Loucy (cell line): Measurements from ENCODE around the gene TEX54.

Source experiments
- H2AFZ ChIP-seq: fragments of 200-600 bp; sonication (generic); 2 replicates; pipeline ENCODE4 v1.6.0; 2016; ENCODE audit warnings: antibody characterized with exemption, mild to moderate bottlenecking, low read length, moderate library complexity
- H3F3A ChIP-seq: fragments of 200-600 bp; 2 replicates; pipeline ENCODE4 v1.6.0; 2016; ENCODE audit warnings: antibody characterized with exemption, low read depth, mild to moderate bottlenecking
- H3K27me3 ChIP-seq: fragments of 200-600 bp; sonication (generic); 2 replicates; pipeline ENCODE4 v1.6.1; 2014; ENCODE audit warnings: low read length, mild to moderate bottlenecking; ENCODE audit not compliant: insufficient read depth, poor library complexity, severe bottlenecking
- H3K36me3 ChIP-seq: fragments of 200-600 bp; sonication (generic); 2 replicates; pipeline ENCODE4 v1.6.1; 2016; ENCODE audit warnings: low read length; ENCODE audit not compliant: insufficient read depth
- H3K4me1 ChIP-seq: fragments of 200-600 bp; sonication (generic); 2 replicates; pipeline ENCODE4 v1.5.1; 2014; ENCODE audit warnings: low read length, mild to moderate bottlenecking; ENCODE audit not compliant: insufficient read depth, poor library complexity, severe bottlenecking
- H3K4me2 ChIP-seq: fragments of 200-600 bp; sonication (generic); 2 replicates; pipeline ENCODE4 v1.6.0; 2014; ENCODE audit warnings: antibody characterized with exemption, low read length, low read depth, mild to moderate bottlenecking; ENCODE audit not compliant: poor library complexity, severe bottlenecking
- H3K4me3 ChIP-seq: fragments of 200-600 bp; sonication (generic); 2 replicates; pipeline ENCODE4 v1.5.1; 2014; ENCODE audit warnings: low read length, mild to moderate bottlenecking, mixed read lengths; ENCODE audit not compliant: poor library complexity, severe bottlenecking
- H3K79me2 ChIP-seq: fragments of 200-600 bp; sonication (generic); 2 replicates; pipeline ENCODE4 v1.6.1; 2014; ENCODE audit warnings: low read length; ENCODE audit not compliant: insufficient read depth
- H3K9ac ChIP-seq: fragments of 200-600 bp; sonication (generic); 2 replicates; pipeline ENCODE4 v1.6.0; 2014; ENCODE audit warnings: mild to moderate bottlenecking, low read depth, low read length, moderate library complexity; ENCODE audit not compliant: poor library complexity, severe bottlenecking
- H3K9me2 ChIP-seq: fragments of 200-600 bp; sonication (generic); replicated peaks from 2 replicates; pipeline ENCODE4 v1.6.1; 2016; ENCODE audit warnings: low read depth, low read length, mixed read lengths
- H3K9me3 ChIP-seq: fragments of 200-600 bp; sonication (generic); 2 replicates; pipeline ENCODE4 v1.6.1; 2014; ENCODE audit warnings: mild to moderate bottlenecking, antibody characterized with exemption, low read length, low read depth; ENCODE audit not compliant: insufficient read depth
- H4K20me1 ChIP-seq: fragments of 200-600 bp; sonication (generic); 2 replicates; pipeline ENCODE4 v1.6.0; 2014; ENCODE audit warnings: antibody characterized with exemption, low read length, mild to moderate bottlenecking; ENCODE audit not compliant: insufficient read depth, poor library complexity, severe bottlenecking
- EZH2phosphoT487 ChIP-seq: fragments of 200-600 bp; IDR thresholded peaks from 2 replicates; pipeline ENCODE4 v1.6.1; 2018; ENCODE audit warnings: antibody characterized with exemption, mild to moderate bottlenecking, moderate library complexity, borderline replicate concordance
- TF ChIP-seq, protein P1 (sequence below): fragments of 200-600 bp; sonication (generic); conservative IDR thresholded peaks from 2 replicates; pipeline ENCODE4 v1.5.1; 2014; ENCODE audit warnings: mild to moderate bottlenecking, antibody characterized with exemption, low read length

Gene TEX54

DNA sequence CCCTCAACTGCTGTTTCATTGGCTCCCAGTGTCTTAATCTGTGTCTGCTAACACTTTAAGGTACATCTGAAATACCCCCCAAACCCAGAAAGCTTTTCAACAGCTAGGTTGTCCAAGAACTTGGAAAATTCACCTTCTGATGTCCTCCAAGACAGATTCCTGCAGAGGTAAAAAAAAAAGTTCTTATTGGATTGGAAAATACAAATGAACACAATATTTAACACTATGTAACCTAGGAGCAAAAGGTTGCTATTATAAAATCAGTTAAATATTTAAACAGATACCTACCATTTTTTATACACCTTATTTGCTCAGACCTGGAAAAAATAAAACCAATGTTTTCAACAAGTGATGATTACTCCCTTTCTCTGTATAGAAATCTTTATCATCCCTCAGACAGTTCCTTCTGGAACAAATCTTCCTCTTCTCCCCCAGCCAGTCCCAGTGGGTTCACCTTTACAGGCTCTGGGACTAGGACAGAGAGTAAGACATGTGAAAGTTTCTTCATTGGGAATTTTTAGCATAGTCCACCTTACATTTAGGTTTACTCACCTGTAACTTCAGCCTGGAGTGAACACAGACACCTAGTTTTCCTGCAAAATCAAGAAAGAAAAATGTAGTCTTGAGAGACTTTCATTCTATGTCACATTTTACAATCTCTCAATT, 20.0 kb upstream of the TEX54 start:
- peaks cover 35% of the 10 kb centered on the region for H3K4me1 ChIP-seq
- no peaks in the 10 kb centered on the region for H3K9me3 ChIP-seq
- H2AFZ ChIP-seq, result no peak overlapping the region
- TF ChIP-seq EZH2phosphoT487, result no peak
- TF ChIP-seq, protein P1, sequence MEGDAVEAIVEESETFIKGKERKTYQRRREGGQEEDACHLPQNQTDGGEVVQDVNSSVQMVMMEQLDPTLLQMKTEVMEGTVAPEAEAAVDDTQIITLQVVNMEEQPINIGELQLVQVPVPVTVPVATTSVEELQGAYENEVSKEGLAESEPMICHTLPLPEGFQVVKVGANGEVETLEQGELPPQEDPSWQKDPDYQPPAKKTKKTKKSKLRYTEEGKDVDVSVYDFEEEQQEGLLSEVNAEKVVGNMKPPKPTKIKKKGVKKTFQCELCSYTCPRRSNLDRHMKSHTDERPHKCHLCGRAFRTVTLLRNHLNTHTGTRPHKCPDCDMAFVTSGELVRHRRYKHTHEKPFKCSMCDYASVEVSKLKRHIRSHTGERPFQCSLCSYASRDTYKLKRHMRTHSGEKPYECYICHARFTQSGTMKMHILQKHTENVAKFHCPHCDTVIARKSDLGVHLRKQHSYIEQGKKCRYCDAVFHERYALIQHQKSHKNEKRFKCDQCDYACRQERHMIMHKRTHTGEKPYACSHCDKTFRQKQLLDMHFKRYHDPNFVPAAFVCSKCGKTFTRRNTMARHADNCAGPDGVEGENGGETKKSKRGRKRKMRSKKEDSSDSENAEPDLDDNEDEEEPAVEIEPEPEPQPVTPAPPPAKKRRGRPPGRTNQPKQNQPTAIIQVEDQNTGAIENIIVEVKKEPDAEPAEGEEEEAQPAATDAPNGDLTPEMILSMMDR, result no peak
- peak overlapping the region; percentile 98 for H3K4me2 ChIP-seq
- peaks cover 11% of the 10 kb centered on the region for H3K27me3 ChIP-seq
- peak overlapping the region; percentile 90 for H3K4me3 ChIP-seq
- H3K36me3 ChIP-seq, result peaks cover 40% of the 10 kb centered on the region
- peak overlapping the region; percentile 99 for H3K9ac ChIP-seq
- peaks cover 26% of the 10 kb centered on the region; the same call in 1 of the 2 replicates for H3F3A ChIP-seq
- H3K79me2 ChIP-seq, result peaks cover 62% of the 10 kb centered on the region
- peaks cover 43% of the 10 kb centered on the region for H4K20me1 ChIP-seq
- no peaks in the 10 kb centered on the region for H3K9me2 ChIP-seq

DNA sequence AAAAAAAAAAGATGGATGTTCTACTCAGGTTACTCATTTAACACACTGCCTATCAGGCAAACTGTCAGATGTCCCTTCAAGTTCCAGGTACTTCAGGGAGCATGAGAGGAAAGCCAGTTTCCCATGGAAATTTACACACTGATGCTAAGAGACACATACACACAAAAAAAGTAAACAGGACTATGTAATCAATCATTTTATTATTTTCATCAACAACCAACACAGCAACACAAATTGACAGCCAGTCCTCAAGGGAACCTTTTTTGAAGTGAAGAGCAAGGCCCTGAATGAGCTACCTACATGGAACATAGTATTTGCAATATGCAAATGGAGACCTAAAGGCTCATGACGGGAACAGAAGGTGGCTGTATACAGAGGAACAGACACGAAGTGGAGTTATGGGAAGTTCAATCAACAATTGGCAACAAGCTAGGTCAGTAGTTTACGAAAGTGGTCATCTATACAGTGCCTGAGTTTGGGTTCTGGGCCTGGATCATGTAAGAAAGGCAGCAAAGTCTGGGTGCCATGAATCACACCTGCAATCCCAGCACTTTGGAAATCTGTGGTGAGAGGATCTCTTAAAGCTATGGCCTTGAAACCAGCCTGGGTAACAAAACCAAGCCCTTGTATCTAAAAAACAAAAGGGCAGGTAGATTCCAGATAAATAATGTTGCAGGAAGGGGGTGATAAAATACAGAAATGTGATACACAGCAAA, 19.3 kb upstream of the TEX54 start:
- Histone ChIP-seq H3K4me3 (peak overlapping the region; percentile 90), H3F3A (peaks cover 26% of the 10 kb centered on the region; the same call in 1 of the 2 replicates), H4K20me1 (peaks cover 43% of the 10 kb centered on the region), H3K9me3 (no peaks in the 10 kb centered on the region), H3K27me3 (peaks cover 11% of the 10 kb centered on the region), H3K4me2 (peak overlapping the region; percentile 98), H3K36me3 (peaks cover 40% of the 10 kb centered on the region), H3K9me2 (no peaks in the 10 kb centered on the region), H2AFZ (no peak overlapping the region), H3K9ac (peak overlapping the region; percentile 99), H3K4me1 (peaks cover 29% of the 10 kb centered on the region), H3K79me2 (peaks cover 55% of the 10 kb centered on the region)
- TF ChIP-seq, protein P1, result no peak
- no peak for TF ChIP-seq EZH2phosphoT487

DNA sequence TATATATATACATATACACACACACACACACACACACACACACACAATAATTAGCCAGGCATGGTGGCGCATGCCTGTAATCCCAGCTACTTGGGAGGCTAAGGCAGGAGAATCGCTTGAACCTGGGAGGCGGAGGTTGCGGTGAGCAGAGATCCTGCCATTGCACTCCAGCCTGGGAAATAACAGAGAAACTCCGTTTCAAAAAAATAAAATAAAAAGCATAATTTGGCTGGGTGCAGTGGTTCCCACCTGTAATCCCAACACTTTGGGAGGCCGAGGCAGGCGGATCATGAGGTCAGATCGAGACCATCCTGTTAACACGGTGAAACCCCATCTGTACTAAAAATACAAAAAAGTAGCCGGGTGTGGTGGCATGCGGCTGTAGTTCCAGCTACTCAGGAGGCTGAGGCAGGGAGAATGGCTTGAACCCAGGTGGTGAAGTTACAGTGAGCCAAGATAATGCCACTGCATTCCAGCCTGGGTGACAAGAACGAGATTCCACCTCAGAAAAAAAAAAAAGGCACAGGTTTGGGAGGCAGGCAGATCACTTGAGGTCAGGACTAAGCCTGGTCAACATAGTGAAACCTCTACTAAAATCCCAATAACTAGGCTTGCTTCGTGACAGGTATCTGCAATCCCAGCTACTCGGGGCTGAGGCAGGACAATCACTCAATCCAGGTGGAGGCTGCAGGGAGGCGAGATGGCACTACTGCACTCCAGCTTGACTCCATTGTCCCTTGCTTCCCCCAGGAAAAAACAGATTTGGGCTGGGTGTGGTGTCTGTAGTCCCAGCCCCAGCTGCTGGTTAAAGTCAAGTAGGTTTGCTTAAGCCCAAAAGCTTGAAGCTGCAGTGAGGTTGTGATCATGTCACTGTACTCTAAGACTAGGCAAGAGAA, 18.5 kb upstream of the TEX54 start:
- Histone ChIP-seq H3K9me3 (no peaks in the 10 kb centered on the region), H4K20me1 (peaks cover 43% of the 10 kb centered on the region), H3K79me2 (peaks cover 47% of the 10 kb centered on the region), H3K4me1 (peaks cover 25% of the 10 kb centered on the region), H3F3A (peaks cover 26% of the 10 kb centered on the region; the same call in 1 of the 2 replicates), H3K9me2 (no peaks in the 10 kb centered on the region), H2AFZ (no peak overlapping the region), H3K4me3 (no peak overlapping the region), H3K4me2 (peak overlapping the region; percentile 98), H3K9ac (peak overlapping the region; percentile 99), H3K36me3 (peaks cover 40% of the 10 kb centered on the region), H3K27me3 (peaks cover 11% of the 10 kb centered on the region)
- no peak for TF ChIP-seq EZH2phosphoT487
- TF ChIP-seq, protein P1, result no peak
